Measurements from ENCODE around the gene NEDD4L.

NEDD4L gene

GRCh38 chr18:58191626-58192025 is 147.6 kb downstream of the NEDD4L start:
- POLR2A ChIA-PET, result interaction anchor here (1.1 kb wide), 1 partner anchor 30 kb away, joined by 3 read pairs; no protein-coding TSS in a partner anchor
- Histone ChIP-seq H3K4me1 (ENCODE audit: control insufficient read depth, insufficient read depth, low read length) (peaks cover 10% of the 10 kb centered on the region), H3K9me3 (ENCODE audit: control insufficient read depth, insufficient read depth, low read depth, low read length) (no peaks in the 10 kb centered on the region), H3K36me3 (ENCODE audit: control insufficient read depth in 2 of 2, insufficient read depth in 1 of 2, low read length in 2 of 2) (no peaks in the 10 kb centered on the region), H3K4me3 (ENCODE audit: low read depth, low read length) (no peak overlapping the region), H3K27ac (ENCODE audit: extremely low read depth, low read depth, low read length) (no peak overlapping the region)
- TF ChIP-seq ZNF302 (tag by site-specific recombination; IDR thresholded peaks at IDR 0.05; ENCODE audit: low read depth) (no peak), KLF10 (tag by site-specific recombination; IDR thresholded peaks at IDR 0.05) (no peak), ZNF777 (tag by site-specific recombination; IDR thresholded peaks at IDR 0.05; ENCODE audit: borderline replicate concordance) (no peak), ZFHX2 (tag by site-specific recombination; conservative IDR thresholded peaks at IDR 0.05) (no peak), MZF1 (tag by site-specific recombination; IDR thresholded peaks at IDR 0.05; ENCODE audit: borderline replicate concordance) (no peak), SCRT2 (tag by site-specific recombination; IDR thresholded peaks at IDR 0.05) (no peak), ZNF114 (tag by site-specific recombination; IDR thresholded peaks at IDR 0.05) (no peak), ZNF544 (tag by site-specific recombination; IDR thresholded peaks at IDR 0.05) (no peak), KLF1 (tag by site-specific recombination; IDR thresholded peaks at IDR 0.05) (no peak)
- TF ChIP-seq, protein P1, sequence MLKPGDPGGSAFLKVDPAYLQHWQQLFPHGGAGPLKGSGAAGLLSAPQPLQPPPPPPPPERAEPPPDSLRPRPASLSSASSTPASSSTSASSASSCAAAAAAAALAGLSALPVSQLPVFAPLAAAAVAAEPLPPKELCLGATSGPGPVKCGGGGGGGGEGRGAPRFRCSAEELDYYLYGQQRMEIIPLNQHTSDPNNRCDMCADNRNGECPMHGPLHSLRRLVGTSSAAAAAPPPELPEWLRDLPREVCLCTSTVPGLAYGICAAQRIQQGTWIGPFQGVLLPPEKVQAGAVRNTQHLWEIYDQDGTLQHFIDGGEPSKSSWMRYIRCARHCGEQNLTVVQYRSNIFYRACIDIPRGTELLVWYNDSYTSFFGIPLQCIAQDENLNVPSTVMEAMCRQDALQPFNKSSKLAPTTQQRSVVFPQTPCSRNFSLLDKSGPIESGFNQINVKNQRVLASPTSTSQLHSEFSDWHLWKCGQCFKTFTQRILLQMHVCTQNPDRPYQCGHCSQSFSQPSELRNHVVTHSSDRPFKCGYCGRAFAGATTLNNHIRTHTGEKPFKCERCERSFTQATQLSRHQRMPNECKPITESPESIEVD (tag by site-specific recombination; IDR thresholded peaks at IDR 0.05), result no peak
- TF ChIP-seq, protein P2, sequence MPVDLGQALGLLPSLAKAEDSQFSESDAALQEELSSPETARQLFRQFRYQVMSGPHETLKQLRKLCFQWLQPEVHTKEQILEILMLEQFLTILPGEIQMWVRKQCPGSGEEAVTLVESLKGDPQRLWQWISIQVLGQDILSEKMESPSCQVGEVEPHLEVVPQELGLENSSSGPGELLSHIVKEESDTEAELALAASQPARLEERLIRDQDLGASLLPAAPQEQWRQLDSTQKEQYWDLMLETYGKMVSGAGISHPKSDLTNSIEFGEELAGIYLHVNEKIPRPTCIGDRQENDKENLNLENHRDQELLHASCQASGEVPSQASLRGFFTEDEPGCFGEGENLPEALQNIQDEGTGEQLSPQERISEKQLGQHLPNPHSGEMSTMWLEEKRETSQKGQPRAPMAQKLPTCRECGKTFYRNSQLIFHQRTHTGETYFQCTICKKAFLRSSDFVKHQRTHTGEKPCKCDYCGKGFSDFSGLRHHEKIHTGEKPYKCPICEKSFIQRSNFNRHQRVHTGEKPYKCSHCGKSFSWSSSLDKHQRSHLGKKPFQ (tag by site-specific recombination; IDR thresholded peaks at IDR 0.05), result no peak
- CTCF ChIA-PET, result interaction anchor here (0.6 to 10.5 kb wide), 5 partner anchors 11 to 115 kb away, joined by 3 to 72 read pairs (median 4); no protein-coding TSS in a partner anchor

DNA sequence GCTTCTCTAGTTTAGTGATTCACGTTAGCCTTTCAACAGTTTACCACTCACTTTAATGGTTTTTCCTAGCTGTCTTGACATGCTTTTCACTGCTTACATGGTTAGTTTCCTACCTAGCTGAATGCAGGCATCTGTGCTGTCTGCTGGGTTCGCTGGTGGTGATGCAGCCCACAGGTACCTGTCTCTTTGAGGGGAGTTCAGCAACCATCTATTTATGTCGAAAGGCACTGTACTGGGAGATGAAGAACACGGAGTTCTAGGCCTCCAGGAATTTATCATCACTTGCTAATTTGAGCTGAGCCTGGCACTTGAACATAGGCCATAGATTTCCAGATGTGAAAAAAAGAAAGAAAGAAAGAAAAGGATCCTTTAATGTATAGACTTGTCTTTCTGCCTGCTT is 148.5 kb downstream of the NEDD4L start:
- no peak overlapping the region for H3K27ac ChIP-seq (ENCODE audit: extremely low read depth, low read depth, low read length)
- peaks cover 14% of the 10 kb centered on the region for H3K4me1 ChIP-seq (ENCODE audit: control insufficient read depth, insufficient read depth, low read length)
- TF ChIP-seq ZNF223 (tag by site-specific recombination; IDR thresholded peaks at IDR 0.05), result no peak
- TF ChIP-seq ZNF561 (tag by site-specific recombination; IDR thresholded peaks at IDR 0.05; ENCODE audit: borderline replicate concordance), result no peak
- no peak for TF ChIP-seq ZNF121 (tag by site-specific recombination; IDR thresholded peaks at IDR 0.05)
- TF ChIP-seq, protein P3, sequence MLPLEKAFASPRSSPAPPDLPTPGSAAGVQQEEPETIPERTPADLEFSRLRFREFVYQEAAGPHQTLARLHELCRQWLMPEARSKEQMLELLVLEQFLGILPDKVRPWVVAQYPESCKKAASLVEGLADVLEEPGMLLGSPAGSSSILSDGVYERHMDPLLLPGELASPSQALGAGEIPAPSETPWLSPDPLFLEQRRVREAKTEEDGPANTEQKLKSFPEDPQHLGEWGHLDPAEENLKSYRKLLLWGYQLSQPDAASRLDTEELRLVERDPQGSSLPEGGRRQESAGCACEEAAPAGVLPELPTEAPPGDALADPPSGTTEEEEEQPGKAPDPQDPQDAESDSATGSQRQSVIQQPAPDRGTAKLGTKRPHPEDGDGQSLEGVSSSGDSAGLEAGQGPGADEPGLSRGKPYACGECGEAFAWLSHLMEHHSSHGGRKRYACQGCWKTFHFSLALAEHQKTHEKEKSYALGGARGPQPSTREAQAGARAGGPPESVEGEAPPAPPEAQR (tag by site-specific recombination; IDR thresholded peaks at IDR 0.05), result no peak
- no peak for TF ChIP-seq MZF1 (tag by site-specific recombination; IDR thresholded peaks at IDR 0.05; ENCODE audit: borderline replicate concordance)
- TF ChIP-seq ZNF791 (tag by site-specific recombination; IDR thresholded peaks at IDR 0.05), result no peak
- TF ChIP-seq ZBTB48 (tag by site-specific recombination; IDR thresholded peaks at IDR 0.05), result no peak
- no peak for TF ChIP-seq OVOL3 (tag by site-specific recombination; IDR thresholded peaks at IDR 0.05)
- no peak for TF ChIP-seq ZFP3 (tag by site-specific recombination; IDR thresholded peaks at IDR 0.05; ENCODE audit: low read depth)
- TF ChIP-seq ZNF324 (tag by site-specific recombination; IDR thresholded peaks at IDR 0.05), result no peak
- TF ChIP-seq ZNF777 (tag by site-specific recombination; IDR thresholded peaks at IDR 0.05; ENCODE audit: borderline replicate concordance), result no peak
- no peak for TF ChIP-seq ZNF610 (tag by site-specific recombination; IDR thresholded peaks at IDR 0.05; ENCODE audit: borderline replicate concordance)
- TF ChIP-seq ZNF518A (tag by site-specific recombination; conservative IDR thresholded peaks at IDR 0.05; ENCODE audit: low read depth), result no peak
- no peaks in the 10 kb centered on the region for H3K36me3 ChIP-seq (ENCODE audit: control insufficient read depth in 2 of 2, insufficient read depth in 1 of 2, low read length in 2 of 2)
- H3K9me3 ChIP-seq (ENCODE audit: control insufficient read depth, insufficient read depth, low read depth, low read length), result no peaks in the 10 kb centered on the region
- POLR2A ChIA-PET, result no interaction called here
- CTCF ChIA-PET, result interaction anchor here (0.7 to 10.5 kb wide), 8 partner anchors 12 to 152 kb away, joined by 3 to 72 read pairs (median 4); no protein-coding TSS in a partner anchor
- no peak overlapping the region for H3K4me3 ChIP-seq (ENCODE audit: low read depth, low read length)
